OCI-LY3 (cell line): ENCODE results near the gene NTRK2.

Experiments
- CTCF ChIP-seq: fragments of 200-600, 300-600 bp; sonication (generic); IDR thresholded peaks from 2 replicates; pipeline ENCODE4 v1.5.1; 2014; ENCODE audit warnings: antibody characterized with exemption, low read length, low read depth
- EZH2phosphoT487 ChIP-seq: fragments of 200-600 bp; shearing (Covaris generic); IDR thresholded peaks from 2 replicates; pipeline ENCODE4 v1.6.1; 2018; ENCODE audit warnings: antibody characterized with exemption, mixed run types, low read depth

- TF ChIP-seq CTCF (no peak), EZH2phosphoT487 (no peak)
Measured at GRCh38 chr9:84869091-84869490, 199.6 kb downstream of the NTRK2 start.
